ENCODE measurements around the gene HOXB9. TPM values are rescaled to one million over a fixed set of nuclear protein-coding genes. Genes with fewer than 3 reads are reported as not detected.

The HOXB9 gene
- total and polyA plus RNA-seq, 2 experiments from 2014 or later: 1.5 to 2.5 TPM

GRCh38 chr17:48612456-48612853, 13.7 kb downstream of the HOXB9 start:
- Histone ChIP-seq H3K27me3 (peaks cover 96% of the 10 kb centered on the region), H3K9me3 (ENCODE audit: low read depth) (no peaks in the 10 kb centered on the region), H3K4me1 (ENCODE audit: insufficient read depth) (no peaks in the 10 kb centered on the region), H3K27ac (peak overlapping the region; percentile 77), H3K79me2 (no peaks in the 10 kb centered on the region), H3K9me2 (replicated peaks; ENCODE audit: insufficient read depth) (no peaks in the 10 kb centered on the region), H3K36me3 (replicated peaks; ENCODE audit: insufficient read depth, low read depth) (no peaks in the 10 kb centered on the region), H3K4me3 (peak overlapping the region; percentile 1), H4K20me1 (ENCODE audit: insufficient read depth, poor library complexity, severe bottlenecking) (no peaks in the 10 kb centered on the region), H2AFZ (peak overlapping the region; percentile 9), H3K4me2 (peak overlapping the region; percentile 78)
- no peak for DNase-seq (ENCODE audit: low spot score)
- 4% methylated on average over 13 of the region's 15 CpGs for WGBS (ENCODE audit: low lambda C conversion rate, missing lambda C conversion rate)
- TF ChIP-seq EZH2 (IDR thresholded peaks at IDR 0.05; ENCODE audit: borderline replicate concordance): peak; percentile 89
- no peak for TF ChIP-seq CTCF (IDR thresholded peaks at IDR 0.05; ENCODE audit: poor library complexity)
- TF ChIP-seq EZH2phosphoT487 (IDR thresholded peaks at IDR 0.05; ENCODE audit: low read depth, severe bottlenecking, unreplicated experiment): peak; percentile 85

- H3K4me3 ChIP-seq: peak overlapping the region; percentile 1
- peak overlapping the region; percentile 77 for H3K27ac ChIP-seq
- no peaks in the 10 kb centered on the region for H3K9me3 ChIP-seq (ENCODE audit: low read depth)
- peak overlapping the region; percentile 78 for H3K4me2 ChIP-seq
- no peaks in the 10 kb centered on the region for H3K9me2 ChIP-seq (replicated peaks; ENCODE audit: insufficient read depth)
- no peaks in the 10 kb centered on the region for H4K20me1 ChIP-seq (ENCODE audit: insufficient read depth, poor library complexity, severe bottlenecking)
- peaks cover 96% of the 10 kb centered on the region for H3K27me3 ChIP-seq
- no peak for DNase-seq (ENCODE audit: low spot score)
- TF ChIP-seq EZH2phosphoT487 (IDR thresholded peaks at IDR 0.05; ENCODE audit: low read depth, severe bottlenecking, unreplicated experiment) (no peak), EZH2 (IDR thresholded peaks at IDR 0.05; ENCODE audit: borderline replicate concordance) (peak; percentile 77)
- 7% methylated on average over 25 of the region's 36 CpGs for WGBS (ENCODE audit: low lambda C conversion rate, missing lambda C conversion rate)
- no peaks in the 10 kb centered on the region for H3K79me2 ChIP-seq
- H3K36me3 ChIP-seq (replicated peaks; ENCODE audit: insufficient read depth, low read depth): no peaks in the 10 kb centered on the region
- H3K4me1 ChIP-seq (ENCODE audit: insufficient read depth): no peaks in the 10 kb centered on the region
- peak overlapping the region; percentile 9 for H2AFZ ChIP-seq
These were observed 14.3 kb downstream of the HOXB9 start for GRCh38 chr17:48611681-48612455.

- no peaks in the 10 kb centered on the region for H3K9me3 ChIP-seq (ENCODE audit: low read depth)
- no peaks in the 10 kb centered on the region for H3K9me2 ChIP-seq (replicated peaks; ENCODE audit: insufficient read depth)
- 10% methylated on average over 22 of the region's 22 CpGs for WGBS (ENCODE audit: low lambda C conversion rate, missing lambda C conversion rate)
- DNase-seq (ENCODE audit: low spot score): no peak
- H3K79me2 ChIP-seq: no peaks in the 10 kb centered on the region
- H3K27me3 ChIP-seq: peaks cover 96% of the 10 kb centered on the region
- no peaks in the 10 kb centered on the region for H3K36me3 ChIP-seq (replicated peaks; ENCODE audit: insufficient read depth, low read depth)
- no peaks in the 10 kb centered on the region for H3K4me1 ChIP-seq (ENCODE audit: insufficient read depth)
- peak overlapping the region; percentile 77 for H3K27ac ChIP-seq
- H4K20me1 ChIP-seq (ENCODE audit: insufficient read depth, poor library complexity, severe bottlenecking): no peaks in the 10 kb centered on the region
- peak overlapping the region; percentile 78 for H3K4me2 ChIP-seq
- TF ChIP-seq EZH2phosphoT487 (IDR thresholded peaks at IDR 0.05; ENCODE audit: low read depth, severe bottlenecking, unreplicated experiment): no peak
- TF ChIP-seq EZH2 (IDR thresholded peaks at IDR 0.05; ENCODE audit: borderline replicate concordance): no peak
- TF ChIP-seq CTCF (IDR thresholded peaks at IDR 0.05; ENCODE audit: poor library complexity): no peak
- peak overlapping the region; percentile 80 for H2AFZ ChIP-seq
- H3K4me3 ChIP-seq: peak overlapping the region; percentile 28
These were observed 14.9 kb downstream of the HOXB9 start for GRCh38 chr17:48611213-48611612.

Measured in hepatocyte (in vitro differentiated cells).